Stimulated activated CD4-positive, alpha-beta T cell treated with anti-CD3 and anti-CD28 coated beads, Interleukin-15, amount 100 ng/mL, for 48 hours (primary cell): ENCODE results near the gene PCDHA8.
"Not testable (repeated sequence)": the region's sequence is repeated elsewhere in the genome, so short reads cannot be mapped to it uniquely, and the experiment has no call there.

Experiments used
- DNase-seq, 2 donors: peaks; one replicate each; pipeline ENCODE4 v3.0.0-alpha.2; 2020; ENCODE audit warnings: low read depth in 2 of 2

PCDHA8 gene

GRCh38 chr5:140869555-140869886 is 28.5 kb downstream of the PCDHA8 start:
- no peak for DNase-seq

GRCh38 chr5:140870221-140871201 is 29.5 kb downstream of the PCDHA8 start:
- no peak for DNase-seq

- no peak for DNase-seq
Measured at GRCh38 chr5:140875085-140876065, 34.4 kb downstream of the PCDHA8 start, which contains the start of gene PCDHA12. Gene PCDHA12 (plus strand): TSS chr5:140875308. CDS start chr5:140875473, 165 bp downstream.

GRCh38 chr5:140876541-140877261 is 35.7 kb downstream of the PCDHA8 start:
- DNase-seq, result not testable (repeated sequence)

- DNase-seq, result no peak
Measured at GRCh38 chr5:140877262-140877581, 36.2 kb downstream of the PCDHA8 start.

- no peak for DNase-seq
Measured at GRCh38 chr5:140881889-140882590, 41.1 kb downstream of the PCDHA8 start, which contains the start of gene PCDHA13. Gene PCDHA13 (plus strand): TSS chr5:140882124. CDS start chr5:140882269, 145 bp downstream.

- no peak for DNase-seq
Measured at GRCh38 chr5:140882591-140882899, 41.6 kb downstream of the PCDHA8 start.

- no peak for DNase-seq
Measured at GRCh38 chr5:140883373-140883772, 42.4 kb downstream of the PCDHA8 start.

- DNase-seq, result no peak
Measured at GRCh38 chr5:140883927-140884697, 43.1 kb downstream of the PCDHA8 start.
